ENCODE data around the gene CRHR2.

Gene CRHR2

DNA sequence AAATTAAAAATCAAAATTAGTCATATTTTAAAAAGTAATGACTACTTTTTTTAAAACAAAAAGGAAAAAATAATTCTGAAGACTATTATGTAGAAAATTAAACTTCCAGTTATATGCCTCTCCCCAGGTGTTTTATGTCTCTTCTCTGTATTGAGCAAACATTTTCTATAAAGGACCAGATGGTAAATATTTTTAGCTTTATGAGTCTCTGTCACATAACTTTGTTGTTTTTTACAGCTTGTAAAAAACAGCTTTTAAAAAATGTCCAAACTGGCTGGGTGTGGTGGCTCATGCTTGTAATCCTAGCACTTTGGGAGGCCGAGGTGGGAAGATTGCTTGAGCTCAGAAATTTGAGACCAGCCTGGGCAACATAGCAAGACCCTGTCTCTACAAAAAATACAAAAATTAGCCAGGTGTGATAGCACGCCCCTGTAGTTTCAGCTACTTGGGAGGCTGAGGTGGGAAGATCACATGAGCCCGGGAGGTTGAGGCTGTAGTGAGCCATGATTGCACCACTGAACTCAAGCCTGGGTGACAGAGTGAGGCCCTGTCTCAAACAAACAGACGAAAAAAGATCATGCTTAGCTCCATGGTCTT is 64.1 kb downstream of the CRHR2 start:
- no peak for DNase-seq (ENCODE audit: low read depth in 2 of 2)

DNA sequence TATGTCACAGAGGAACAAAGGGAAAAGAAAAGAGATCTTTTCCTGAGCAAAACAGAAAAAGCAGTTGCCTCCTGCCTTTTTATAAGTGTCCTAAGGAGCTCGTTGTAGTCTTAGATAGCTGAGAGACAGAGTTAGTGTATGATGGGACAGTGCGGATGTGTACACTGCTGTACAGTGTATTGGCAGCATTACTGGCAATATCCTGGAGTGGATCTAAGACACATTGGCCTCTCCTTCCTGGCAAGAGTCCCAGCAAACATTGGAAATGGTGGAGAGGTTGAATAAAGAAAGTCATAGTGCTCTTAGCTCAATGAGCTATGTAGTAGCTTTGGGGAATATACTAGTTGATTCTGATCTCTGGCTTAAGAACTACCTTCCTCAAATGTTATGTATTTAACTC is 64.9 kb downstream of the CRHR2 start:
- DNase-seq (ENCODE audit: low read depth in 2 of 2): no peak

DNA sequence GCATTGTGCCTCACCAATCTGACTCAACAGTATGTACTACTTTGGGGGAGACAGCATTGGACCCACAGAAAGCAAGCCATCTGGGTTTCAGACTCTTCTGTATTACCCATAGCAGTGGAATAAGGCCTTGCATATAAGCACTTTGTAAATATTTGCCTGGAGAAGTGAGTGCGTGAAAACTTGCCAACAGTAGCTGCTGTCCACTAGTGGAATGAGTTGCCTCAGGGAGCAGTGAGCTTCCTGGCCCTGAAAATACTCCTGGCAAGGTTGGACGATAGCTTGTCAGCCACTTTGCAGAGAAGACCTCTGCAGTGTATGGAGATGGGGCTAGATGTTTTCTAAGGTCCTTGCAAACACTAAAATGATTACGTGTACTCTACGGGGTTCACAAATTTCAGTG is 65.9 kb downstream of the CRHR2 start:
- no peak for DNase-seq (ENCODE audit: low read depth in 2 of 2)

DNA sequence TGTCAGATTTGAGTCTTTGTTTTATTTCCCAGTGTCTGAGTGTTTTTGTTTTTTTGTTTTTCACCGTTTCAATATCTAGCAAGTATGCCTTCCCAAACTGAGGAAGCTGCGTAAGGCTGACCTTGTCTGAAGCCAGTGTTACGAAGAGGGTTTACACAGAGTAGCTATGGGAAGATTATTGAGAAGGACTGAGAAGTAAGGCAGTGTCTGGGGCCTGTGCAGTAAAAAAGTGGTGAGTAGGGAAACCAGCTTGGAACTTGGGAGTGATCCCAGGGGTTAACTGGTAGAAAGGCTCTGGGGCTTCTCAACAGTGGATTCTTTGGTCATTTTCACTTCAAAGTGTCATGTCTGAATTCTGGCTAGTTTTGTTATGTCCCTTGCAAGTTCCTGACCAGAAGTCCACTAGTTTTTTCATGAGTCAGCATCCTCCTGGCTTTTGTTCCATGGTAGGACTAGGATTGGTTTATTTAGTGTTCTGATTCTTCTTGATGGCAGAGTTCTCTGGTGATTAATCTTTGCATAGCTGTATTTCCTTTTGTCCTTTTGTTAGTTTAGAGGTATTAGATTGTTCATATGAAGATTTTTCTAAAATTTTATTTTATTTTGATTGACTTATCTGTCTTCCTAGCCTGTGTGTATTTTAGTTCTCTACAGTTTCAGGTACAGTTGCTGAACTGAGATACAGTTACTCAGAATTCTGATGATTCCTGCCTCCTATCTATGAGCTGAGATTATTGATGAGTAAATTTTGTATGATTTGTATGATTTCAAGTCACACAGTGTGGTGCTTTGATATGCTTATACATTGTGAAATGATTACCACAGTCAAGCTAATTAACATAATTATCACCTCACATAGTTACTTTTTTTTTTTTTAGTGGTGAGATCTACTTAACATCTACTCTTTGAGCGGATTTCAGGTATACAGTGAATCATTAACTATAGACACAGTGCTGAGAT is 68.6 kb downstream of the CRHR2 start:
- DNase-seq (ENCODE audit: low read depth in 2 of 2): no peak

DNA sequence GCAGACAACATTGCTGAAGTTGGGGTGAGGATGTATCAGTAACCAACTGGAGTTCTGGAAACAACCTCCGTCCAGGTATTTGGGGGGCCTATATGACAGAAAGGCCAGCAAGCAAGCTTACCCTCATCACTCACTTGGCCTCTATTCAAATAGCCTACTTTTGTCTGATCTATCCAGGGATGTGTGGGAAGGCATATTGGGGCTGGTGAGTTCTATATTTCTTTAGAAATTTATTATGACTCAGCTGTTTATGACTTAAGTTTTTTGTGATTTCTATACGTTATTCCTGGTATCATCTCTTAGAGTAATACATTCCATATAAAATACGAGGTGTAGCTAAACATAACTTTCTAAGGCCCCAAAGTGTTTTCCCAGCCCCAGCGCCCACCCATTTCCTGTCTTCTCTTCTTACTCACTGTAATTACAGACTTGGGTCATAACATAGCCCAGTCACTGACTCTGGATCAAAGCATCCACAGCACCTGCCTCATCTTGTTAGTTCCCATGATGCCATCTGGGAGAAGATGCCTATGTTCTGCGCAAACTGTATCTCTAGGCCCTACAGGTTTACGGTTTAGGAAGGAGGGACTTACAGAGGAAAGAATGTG is 69.5 kb downstream of the CRHR2 start:
- peak; percentile 29 to 52 for DNase-seq (ENCODE audit: low read depth in 2 of 2)

DNA sequence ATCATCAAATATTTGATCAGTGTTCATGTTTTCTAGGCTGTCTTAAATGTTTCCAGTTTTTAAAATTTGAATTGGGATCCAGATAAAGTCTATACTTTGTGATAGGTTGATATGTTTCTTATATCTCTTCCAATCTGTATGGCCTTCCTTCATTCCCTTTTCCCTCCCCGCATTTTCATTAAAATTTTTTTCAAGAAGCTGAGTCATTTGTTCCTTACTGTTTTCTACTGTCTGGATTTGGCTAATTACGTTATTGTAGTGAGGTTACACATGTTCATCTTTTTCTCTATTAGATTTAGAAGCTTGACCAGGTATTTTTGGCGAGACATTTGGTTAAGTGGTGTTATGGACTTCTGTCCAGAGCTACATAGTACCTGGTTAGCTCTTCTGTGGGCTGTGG is 76.4 kb downstream of the CRHR2 start:
- no peak for DNase-seq (ENCODE audit: low read depth in 2 of 2)

DNA sequence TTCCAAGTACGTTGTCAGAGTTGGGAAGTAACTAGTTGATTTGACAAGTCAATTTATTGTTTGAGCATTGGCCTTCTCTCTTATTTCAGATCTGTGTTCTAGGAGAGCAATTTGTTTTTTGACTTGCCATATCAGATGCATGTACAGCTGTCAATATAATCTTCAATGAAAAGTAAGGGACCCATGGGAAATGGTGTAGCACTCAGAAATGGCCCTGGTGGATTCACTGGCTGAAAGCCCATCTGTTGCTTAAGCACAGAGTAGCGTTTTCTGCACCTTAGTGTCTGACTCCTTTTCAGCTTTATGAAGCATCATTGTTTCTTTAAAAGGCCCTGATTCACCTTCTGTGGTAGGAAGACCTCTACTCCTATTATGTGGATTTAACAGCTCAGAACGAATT is 77.4 kb downstream of the CRHR2 start:
- no peak for DNase-seq (ENCODE audit: low read depth in 2 of 2)

Measured in stimulated activated CD4-positive, alpha-beta T cell treated with anti-CD3 and anti-CD28 coated beads, Interleukin-4, amount 100 ng/mL, for 48 hours (primary cell).